Colonic mucosa (tissue), 4 donors: ENCODE measurements around the gene FAM107B. TPM values are rescaled to one million over a fixed set of nuclear protein-coding genes. Genes with fewer than 3 reads are reported as not detected.
"Not testable (repeated sequence)": the region's sequence is repeated elsewhere in the genome, so short reads cannot be mapped to it uniquely, and the experiment has no call there.

Experiments used
- DNase-seq: peaks from one replicate; pipeline ENCODE4 v3.0.0-alpha.2; 2020
- H3K27ac ChIP-seq: fragments of 200-600 bp; one replicate; pipeline ENCODE4 v1.8.0; 2021
- H3K27me3 ChIP-seq: fragments of 200-600 bp; one replicate; pipeline ENCODE4 v1.8.0; 2021
- H3K36me3 ChIP-seq: fragments of 200-600 bp; one replicate; pipeline ENCODE4 v1.8.0; 2021
- H3K4me1 ChIP-seq: fragments of 200-600 bp; one replicate; pipeline ENCODE4 v1.8.0; 2021; ENCODE audit warnings: mild to moderate bottlenecking
- H3K4me3 ChIP-seq: fragments of 200-600 bp; one replicate; pipeline ENCODE4 v1.8.0; 2021
- H3K9ac ChIP-seq, 2 donors: one replicate each; pipeline ENCODE4 v1.7.0; 2013; ENCODE audit warnings: control low read depth in 2 of 2, low read depth in 2 of 2, low read length in 2 of 2
- H3K9me3 ChIP-seq: fragments of 200-600 bp; one replicate; pipeline ENCODE4 v1.8.0; 2021
- intact Hi-C: fragments of 100-400 bp; cut with DNase I; formaldehyde crosslinking; loops from one replicate; pipeline ENCODE4 v1.14.1; 2022
- total RNA-seq, 2 donors: library from RNA; stranded (reverse); fragmentation: NEBNext Ultra II Directional in 1 of 2; extraction: Animal tissue kit (Norgen Biotek cat#: 25700) in 1 of 2; gene quantifications; one replicate each; pipeline ENCODE4 v1.2.1, GENCODE V29; 2021
- TF ChIP-seq, protein P1 (sequence below): fragments of 200-600 bp; IDR thresholded peaks from one replicate; pipeline ENCODE4 v1.8.0; 2022; ENCODE audit warnings: antibody characterized with exemption, mild to moderate bottlenecking
- donor health status: healthy.
- donor health status: DM: no; HTN: no; CAD: no.
- donor health status: DM: no; HTN: no; CAD: no.

FAM107B gene
- total RNA-seq, 2 donors from 2014 or later = 36.3 to 71.5 TPM

DNA sequence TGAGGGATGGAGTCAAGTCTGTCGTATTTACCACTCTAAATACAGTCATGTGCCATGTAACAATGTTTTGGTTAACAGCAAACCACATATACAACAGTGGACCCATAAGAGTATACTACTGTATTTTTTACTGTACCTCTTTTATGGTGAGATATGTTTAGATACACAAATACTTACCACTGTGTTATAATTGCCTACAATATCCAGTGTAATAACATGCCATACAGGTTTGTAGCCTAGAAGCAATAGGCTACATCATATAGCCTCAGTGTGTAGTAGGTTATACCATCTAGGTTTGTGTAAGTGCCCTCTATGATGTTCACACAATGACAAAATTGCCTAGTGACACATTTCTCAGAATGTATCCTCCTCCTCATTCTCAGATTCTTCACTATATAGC, 110.4 kb downstream of the FAM107B start:
- no peak for DNase-seq
- intact Hi-C loops = no loop called here
- Histone ChIP-seq H3K27ac (no peak overlapping the region), H3K9ac (no peak overlapping the region), H3K4me1 (no peaks in the 10 kb centered on the region), H3K4me3 (no peak overlapping the region), H3K27me3 (no peaks in the 10 kb centered on the region), H3K9me3 (no peaks in the 10 kb centered on the region), H3K36me3 (no peaks in the 10 kb centered on the region)
- TF ChIP-seq, protein P1, sequence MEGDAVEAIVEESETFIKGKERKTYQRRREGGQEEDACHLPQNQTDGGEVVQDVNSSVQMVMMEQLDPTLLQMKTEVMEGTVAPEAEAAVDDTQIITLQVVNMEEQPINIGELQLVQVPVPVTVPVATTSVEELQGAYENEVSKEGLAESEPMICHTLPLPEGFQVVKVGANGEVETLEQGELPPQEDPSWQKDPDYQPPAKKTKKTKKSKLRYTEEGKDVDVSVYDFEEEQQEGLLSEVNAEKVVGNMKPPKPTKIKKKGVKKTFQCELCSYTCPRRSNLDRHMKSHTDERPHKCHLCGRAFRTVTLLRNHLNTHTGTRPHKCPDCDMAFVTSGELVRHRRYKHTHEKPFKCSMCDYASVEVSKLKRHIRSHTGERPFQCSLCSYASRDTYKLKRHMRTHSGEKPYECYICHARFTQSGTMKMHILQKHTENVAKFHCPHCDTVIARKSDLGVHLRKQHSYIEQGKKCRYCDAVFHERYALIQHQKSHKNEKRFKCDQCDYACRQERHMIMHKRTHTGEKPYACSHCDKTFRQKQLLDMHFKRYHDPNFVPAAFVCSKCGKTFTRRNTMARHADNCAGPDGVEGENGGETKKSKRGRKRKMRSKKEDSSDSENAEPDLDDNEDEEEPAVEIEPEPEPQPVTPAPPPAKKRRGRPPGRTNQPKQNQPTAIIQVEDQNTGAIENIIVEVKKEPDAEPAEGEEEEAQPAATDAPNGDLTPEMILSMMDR = no peak

DNA sequence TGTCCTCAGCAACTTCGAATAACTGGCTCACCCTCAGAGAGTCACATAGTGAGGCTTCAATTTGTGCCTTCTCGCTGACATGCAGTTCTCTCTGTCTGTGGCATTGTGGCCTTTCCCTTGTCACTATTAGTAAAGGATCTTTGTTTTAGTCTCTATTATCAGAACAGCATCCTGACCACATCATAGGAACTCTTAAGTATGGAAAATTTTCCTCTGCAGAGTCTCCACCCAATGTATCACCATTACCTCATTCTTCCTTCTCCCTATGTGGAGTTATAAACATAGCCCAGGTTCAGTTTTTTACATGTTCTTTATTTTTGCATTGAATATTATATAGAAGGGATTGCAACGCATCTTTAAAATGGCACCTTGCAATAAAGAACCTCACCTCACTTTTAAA, 112.9 kb downstream of the FAM107B start:
- no peak overlapping the region for H3K27ac ChIP-seq
- TF ChIP-seq, protein P1 = no peak
- no peaks in the 10 kb centered on the region for H3K9me3 ChIP-seq
- intact Hi-C loops = no loop called here
- H3K4me1 ChIP-seq = no peaks in the 10 kb centered on the region
- H3K36me3 ChIP-seq = no peaks in the 10 kb centered on the region
- H3K9ac ChIP-seq = no peak overlapping the region
- no peak for DNase-seq
- no peaks in the 10 kb centered on the region for H3K27me3 ChIP-seq
- no peak overlapping the region for H3K4me3 ChIP-seq

DNA sequence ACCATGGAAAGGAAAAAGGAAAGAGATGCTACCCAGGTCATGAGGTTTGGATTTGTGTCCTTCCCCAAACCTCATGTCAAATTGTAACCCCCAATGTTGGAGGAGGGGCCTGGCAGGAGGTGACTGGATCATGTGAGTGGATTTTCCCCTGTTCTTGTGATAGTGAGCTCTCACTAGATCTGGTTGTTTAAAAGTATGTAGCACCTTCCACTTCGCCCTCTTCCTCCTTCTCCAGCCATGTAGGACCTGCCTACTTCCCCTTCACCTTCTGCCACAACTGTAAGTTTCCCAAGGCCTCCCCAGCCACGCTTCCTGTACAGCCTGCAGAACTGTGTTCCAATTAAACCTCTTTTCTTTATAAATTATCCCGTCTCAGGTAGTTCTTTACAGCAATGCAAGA, 113.9 kb downstream of the FAM107B start:
- H3K9ac ChIP-seq = no peak overlapping the region
- intact Hi-C loops = no loop called here
- TF ChIP-seq, protein P1 = no peak
- H3K4me3 ChIP-seq = no peak overlapping the region
- no peak for DNase-seq
- no peaks in the 10 kb centered on the region for H3K4me1 ChIP-seq
- no peak overlapping the region for H3K27ac ChIP-seq
- H3K36me3 ChIP-seq = no peaks in the 10 kb centered on the region
- no peaks in the 10 kb centered on the region for H3K9me3 ChIP-seq
- no peaks in the 10 kb centered on the region for H3K27me3 ChIP-seq

DNA sequence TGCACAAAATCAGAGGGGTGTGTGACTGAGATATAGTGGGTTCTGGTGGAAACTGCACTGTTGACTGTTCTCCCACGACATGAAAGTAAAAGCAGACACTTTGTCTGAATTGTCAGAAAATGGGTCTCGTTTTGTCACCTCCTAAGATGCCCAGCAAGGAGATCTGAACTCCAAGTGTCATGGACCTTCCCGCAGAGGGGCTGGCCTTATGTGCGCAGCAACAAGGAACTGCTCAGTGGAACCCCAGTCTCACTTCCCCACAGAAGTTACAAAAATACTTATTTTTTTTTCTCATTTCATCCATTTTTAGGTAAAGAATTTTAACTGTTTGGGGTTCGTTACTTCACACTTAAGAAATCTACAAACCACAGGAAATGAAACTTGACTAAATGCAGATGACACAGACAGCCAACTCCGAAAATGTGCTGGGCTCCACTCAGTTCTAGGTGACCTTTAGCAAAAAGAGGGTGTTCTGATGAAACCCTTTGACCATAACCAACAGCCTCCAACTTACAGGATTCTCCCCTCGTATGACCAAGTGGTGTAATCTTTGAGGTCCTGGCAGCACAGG, 115.0 kb downstream of the FAM107B start:
- Histone ChIP-seq H3K4me3 (no peak overlapping the region), H3K4me1 (no peaks in the 10 kb centered on the region), H3K27me3 (no peaks in the 10 kb centered on the region), H3K9ac (no peak overlapping the region), H3K27ac (no peak overlapping the region), H3K9me3 (no peaks in the 10 kb centered on the region), H3K36me3 (no peaks in the 10 kb centered on the region)
- intact Hi-C loops = no loop called here
- DNase-seq = no peak
- TF ChIP-seq, protein P1 = no peak

DNA sequence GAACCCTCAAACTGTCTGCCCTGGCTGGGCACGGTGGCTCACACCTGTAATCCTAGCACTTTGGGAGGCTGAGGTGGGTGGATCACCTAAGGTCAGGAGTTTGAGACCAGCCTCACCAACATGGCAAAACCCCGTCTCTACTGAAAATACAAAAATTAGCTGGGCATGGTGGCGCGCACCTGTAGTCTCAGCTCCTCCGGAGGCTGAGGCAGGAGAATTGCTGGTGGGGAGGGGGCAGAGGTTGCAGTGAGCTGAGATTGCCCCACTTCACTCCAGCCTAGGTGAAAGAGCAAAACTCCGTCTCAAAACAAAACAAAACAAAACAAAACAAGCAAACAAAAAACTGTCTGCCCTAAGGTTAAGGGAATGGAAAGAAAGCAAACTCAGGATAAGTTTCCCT, 115.6 kb downstream of the FAM107B start:
- H3K4me1 ChIP-seq, H3K36me3 ChIP-seq, H3K4me3 ChIP-seq, DNase-seq, H3K9ac ChIP-seq, H3K9me3 ChIP-seq, H3K27me3 ChIP-seq, H3K27ac ChIP-seq, intact Hi-C loops: not testable (repeated sequence)

DNA sequence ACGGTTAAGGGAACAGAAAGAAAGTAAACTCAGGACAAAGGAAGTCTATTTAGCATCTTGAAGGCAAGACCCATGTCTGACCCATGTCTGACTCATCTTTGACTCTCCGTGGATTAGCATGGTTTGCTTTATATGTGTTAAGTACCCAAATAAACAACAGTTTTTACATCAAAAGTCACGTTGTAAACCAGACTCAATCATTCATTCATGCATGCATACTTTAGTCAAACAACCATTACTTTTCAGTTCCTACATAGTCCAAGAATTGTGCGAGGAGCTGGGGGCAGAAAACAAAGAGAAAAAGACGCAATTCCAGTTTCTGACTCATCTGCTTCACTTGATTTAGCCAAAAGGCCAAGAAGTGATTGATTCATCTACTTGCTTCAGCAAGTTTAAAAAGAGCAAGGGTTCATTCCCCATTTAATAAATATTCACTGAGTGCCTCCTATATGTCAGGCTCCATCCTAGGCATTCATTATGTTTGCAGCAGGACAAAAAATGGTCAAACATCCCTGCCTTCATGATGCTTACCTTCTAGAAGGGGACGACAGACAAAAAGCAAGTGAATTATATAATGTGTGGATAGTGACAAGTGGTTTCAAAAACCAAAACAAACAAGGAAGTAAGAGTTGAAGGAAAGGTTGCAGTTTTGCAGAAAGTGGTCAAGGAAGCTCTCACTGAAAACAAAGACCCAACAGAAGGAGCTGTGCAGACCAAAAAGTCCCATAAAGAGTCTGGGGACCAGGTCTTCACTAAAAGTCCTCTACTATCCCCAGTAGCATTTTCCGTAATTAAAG, 116.2 kb downstream of the FAM107B start:
- H3K36me3 ChIP-seq = no peaks in the 10 kb centered on the region
- TF ChIP-seq, protein P1 = no peak
- no peaks in the 10 kb centered on the region for H3K4me1 ChIP-seq
- intact Hi-C loops = no loop called here
- H3K27me3 ChIP-seq = no peaks in the 10 kb centered on the region
- no peak overlapping the region for H3K9ac ChIP-seq
- H3K4me3 ChIP-seq = no peak overlapping the region
- H3K9me3 ChIP-seq = no peaks in the 10 kb centered on the region
- H3K27ac ChIP-seq = no peak overlapping the region
- no peak for DNase-seq
